ENCODE measurements around the gene RYR3.

RYR3 gene

DNA sequence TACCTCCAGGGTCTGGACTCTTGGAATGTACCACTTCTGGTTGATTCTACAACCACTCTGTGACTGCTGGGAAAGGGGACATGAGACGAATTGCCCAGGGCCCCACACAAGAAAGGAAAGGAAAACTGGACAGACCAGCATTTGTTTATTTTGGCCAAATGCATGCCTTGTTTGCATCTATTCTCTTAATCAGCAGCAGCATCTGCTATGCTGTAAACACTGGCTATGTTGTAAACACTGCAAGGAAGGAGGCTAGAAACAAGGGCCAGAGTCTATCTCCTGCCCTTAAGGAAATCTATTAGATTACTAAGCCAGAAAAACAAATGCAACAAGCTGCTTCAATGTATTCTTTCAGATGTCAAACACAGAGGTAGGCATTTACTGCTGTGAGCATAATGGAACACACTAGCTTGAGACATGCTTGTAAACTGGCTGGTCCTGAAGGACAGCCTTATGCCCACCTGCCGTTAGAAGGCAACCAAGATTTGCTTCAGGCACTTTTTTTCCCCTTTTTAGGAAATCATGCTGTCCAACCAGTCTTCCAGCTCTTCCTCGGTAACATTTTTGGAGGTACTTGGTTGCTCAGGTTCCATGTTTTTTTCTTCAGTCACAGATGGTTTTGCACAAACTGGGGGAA, 555.5 kb downstream of the RYR3 start:
- Histone ChIP-seq H3K27ac (no peak overlapping the region), H3K27me3 (no peaks in the 10 kb centered on the region), H3K4me3 (ENCODE audit: low read depth in 1 of 2, low read length in 1 of 2) (no peak overlapping the region), H3K9me3 (no peaks in the 10 kb centered on the region), H3K4me1 (ENCODE audit: control insufficient read depth in 1 of 2, insufficient read depth in 1 of 2, low read depth in 1 of 2, low read length in 1 of 2) (no peaks in the 10 kb centered on the region), H3K36me3 (no peaks in the 10 kb centered on the region)
- TF ChIP-seq CTCF (IDR thresholded peaks at IDR 0.05): no peak

- TF ChIP-seq CTCF (IDR thresholded peaks at IDR 0.05): no peak
- no peaks in the 10 kb centered on the region for H3K9me3 ChIP-seq
- no peak overlapping the region for H3K27ac ChIP-seq
- H3K4me1 ChIP-seq (ENCODE audit: control insufficient read depth in 1 of 2, insufficient read depth in 1 of 2, low read depth in 1 of 2, low read length in 1 of 2): no peaks in the 10 kb centered on the region
- no peaks in the 10 kb centered on the region for H3K27me3 ChIP-seq
- H3K4me3 ChIP-seq (ENCODE audit: low read depth in 1 of 2, low read length in 1 of 2): no peak overlapping the region
- H3K36me3 ChIP-seq: no peaks in the 10 kb centered on the region
Observed at GRCh38 chr15:33871980-33872379, 561.2 kb downstream of the RYR3 start.

GRCh38 chr15:33872416-33873106, 561.8 kb downstream of the RYR3 start:
- Histone ChIP-seq H3K36me3 (no peaks in the 10 kb centered on the region), H3K27ac (no peak overlapping the region), H3K4me1 (ENCODE audit: control insufficient read depth in 1 of 2, insufficient read depth in 1 of 2, low read depth in 1 of 2, low read length in 1 of 2) (no peaks in the 10 kb centered on the region), H3K27me3 (no peaks in the 10 kb centered on the region), H3K9me3 (no peaks in the 10 kb centered on the region), H3K4me3 (ENCODE audit: low read depth in 1 of 2, low read length in 1 of 2) (no peak overlapping the region)
- no peak for TF ChIP-seq CTCF (IDR thresholded peaks at IDR 0.05)

GRCh38 chr15:33874156-33874555, 563.4 kb downstream of the RYR3 start:
- Histone ChIP-seq H3K4me3 (ENCODE audit: low read depth in 1 of 2, low read length in 1 of 2) (no peak overlapping the region), H3K9me3 (no peaks in the 10 kb centered on the region), H3K27ac (no peak overlapping the region), H3K36me3 (no peaks in the 10 kb centered on the region), H3K27me3 (no peaks in the 10 kb centered on the region), H3K4me1 (ENCODE audit: control insufficient read depth in 1 of 2, insufficient read depth in 1 of 2, low read depth in 1 of 2, low read length in 1 of 2) (no peaks in the 10 kb centered on the region)
- TF ChIP-seq CTCF (IDR thresholded peaks at IDR 0.05): no peak

GRCh38 chr15:33882921-33883320, 572.2 kb downstream of the RYR3 start:
- TF ChIP-seq CTCF (IDR thresholded peaks at IDR 0.05): no peak
- Histone ChIP-seq H3K27ac (no peak overlapping the region), H3K9me3 (peaks cover 10% of the 10 kb centered on the region), H3K4me1 (ENCODE audit: control insufficient read depth in 1 of 2, insufficient read depth in 1 of 2, low read depth in 1 of 2, low read length in 1 of 2) (no peaks in the 10 kb centered on the region), H3K27me3 (no peaks in the 10 kb centered on the region), H3K4me3 (ENCODE audit: low read depth in 1 of 2, low read length in 1 of 2) (no peak overlapping the region), H3K36me3 (no peaks in the 10 kb centered on the region)

All from neutrophil (primary cell).